Ureter (tissue), 1 donor: Measurements from ENCODE around the gene RPS26. TPM values are rescaled to one million over a fixed set of nuclear protein-coding genes. Genes with fewer than 3 reads are reported as not detected.
"Not testable (repeated sequence)": the region's sequence is repeated elsewhere in the genome, so short reads cannot be mapped to it uniquely, and the experiment has no call there.

Experiments used
- DNase-seq: peaks from one replicate; pipeline ENCODE4 v3.0.0-alpha.2; 2020; ENCODE audit warnings: low spot score
- total RNA-seq: library from RNA; stranded (reverse); gene quantifications from one replicate; pipeline ENCODE4 v1.2.4, GENCODE V29; 2023
- donor health status: DM: yes; HTN: yes; CAD: no.

The RPS26 gene
- total RNA-seq, 1 donor from 2014 or later, result 57.0 TPM

GRCh38 chr12:56021889-56022497 is 19.7 kb upstream of the RPS26 start:
- DNase-seq, result no peak

- no peak for DNase-seq
Measured at GRCh38 chr12:56028511-56029165, 13.1 kb upstream of the RPS26 start.

- DNase-seq, result no peak
Measured at GRCh38 chr12:56029166-56029519, 12.6 kb upstream of the RPS26 start.

GRCh38 chr12:56029666-56030293 is 11.9 kb upstream of the RPS26 start:
- DNase-seq, result no peak

GRCh38 chr12:56031987-56032386 is 9.7 kb upstream of the RPS26 start:
- DNase-seq, result no peak

GRCh38 chr12:56034586-56035332 is 7.0 kb upstream of the RPS26 start:
- DNase-seq, result no peak

- no peak for DNase-seq
Measured at GRCh38 chr12:56037161-56037560, 4.6 kb upstream of the RPS26 start.

- DNase-seq, result no peak
Measured at GRCh38 chr12:56038022-56038655, 3.6 kb upstream of the RPS26 start.

GRCh38 chr12:56040151-56040550 is 1.6 kb upstream of the RPS26 start:
- no peak for DNase-seq

- DNase-seq, result no peak
Measured at GRCh38 chr12:56040963-56041551, 661 bp upstream of the RPS26 start.

GRCh38 chr12:56042430-56042813 is 704 bp downstream of the RPS26 start:
- not testable (repeated sequence) for DNase-seq

- DNase-seq, result no peak
Measured at GRCh38 chr12:56042843-56043242, 1.1 kb downstream of the RPS26 start.

GRCh38 chr12:56046027-56046780 is 4.5 kb downstream of the RPS26 start:
- DNase-seq, result no peak

GRCh38 chr12:56053407-56053893 is 11.7 kb downstream of the RPS26 start:
- DNase-seq, result no peak

GRCh38 chr12:56059964-56060363 is 18.2 kb downstream of the RPS26 start:
- DNase-seq, result not testable (repeated sequence)

- no peak for DNase-seq
Measured at GRCh38 chr12:56061982-56062381, 20.3 kb downstream of the RPS26 start.

- no peak for DNase-seq
Measured at GRCh38 chr12:56062996-56063395, 21.3 kb downstream of the RPS26 start.

- no peak for DNase-seq
Measured at GRCh38 chr12:56071648-56072047, 29.9 kb downstream of the RPS26 start.

- DNase-seq, result no peak
Measured at GRCh38 chr12:56074396-56074795, 32.7 kb downstream of the RPS26 start.

GRCh38 chr12:56077966-56078365 is 36.2 kb downstream of the RPS26 start:
- DNase-seq, result not testable (repeated sequence)

GRCh38 chr12:56078427-56078826 is 36.7 kb downstream of the RPS26 start:
- DNase-seq, result no peak
